Endothelial cell (in vitro differentiated cells): ENCODE results near the gene FAM222B. TPM values are rescaled to one million over a fixed set of nuclear protein-coding genes. Genes with fewer than 3 reads are reported as not detected.

ENCODE experiments used
- DNase-seq: peaks from one replicate; pipeline ENCODE4 v3.0.0; 2021; ENCODE audit warnings: low spot score
- H3K27ac Mint-ChIP-seq: one replicate; pipeline ENCODE4 v1.8.0; 2021; ENCODE audit warnings: mixed read lengths, inconsistent platforms; ENCODE audit not compliant: unreplicated experiment
- H3K27me3 Mint-ChIP-seq: one replicate; pipeline ENCODE4 v1.8.0; 2021; ENCODE audit warnings: mild to moderate bottlenecking, moderate library complexity, mixed read lengths, inconsistent platforms; ENCODE audit not compliant: unreplicated experiment
- H3K36me3 Mint-ChIP-seq: one replicate; pipeline ENCODE4 v1.8.0; 2021; ENCODE audit warnings: mild to moderate bottlenecking, low read depth, mixed read lengths, inconsistent platforms; ENCODE audit not compliant: unreplicated experiment
- H3K4me1 Mint-ChIP-seq: one replicate; pipeline ENCODE4 v1.8.0; 2021; ENCODE audit warnings: mild to moderate bottlenecking, mixed read lengths, inconsistent platforms; ENCODE audit not compliant: unreplicated experiment
- H3K4me3 Mint-ChIP-seq: one replicate; pipeline ENCODE4 v1.8.0; 2021; ENCODE audit warnings: mild to moderate bottlenecking, mixed read lengths, inconsistent platforms; ENCODE audit not compliant: unreplicated experiment
- H3K9me3 Mint-ChIP-seq: one replicate; pipeline ENCODE4 v1.8.0; 2021; ENCODE audit warnings: mixed read lengths, inconsistent platforms; ENCODE audit not compliant: unreplicated experiment
- CTCF ChIP-seq: fragments of 200-600 bp; sonication (generic); IDR thresholded peaks from one replicate; pipeline ENCODE4 v1.5.0; 2021; ENCODE audit warnings: antibody characterized with exemption; ENCODE audit not compliant: unreplicated experiment
- total RNA-seq: library from RNA; stranded (reverse); fragmentation: NEBNext Ultra II Directional; extraction: Animal tissue kit (Norgen Biotek cat#: 25700); gene quantifications from one replicate; pipeline ENCODE4 v1.2.1, GENCODE V29; 2021; ENCODE audit not compliant: unreplicated experiment

FAM222B gene
- total RNA-seq, 1 donor from 2014 or later: 69.9 TPM

GRCh38 chr17:28863953-28864352, 21.4 kb upstream of the FAM222B start:
- Mint-ChIP-seq H3K27ac (no peak overlapping the region), H3K27me3 (no peaks in the 10 kb centered on the region), H3K4me3 (peak overlapping the region; percentile 44), H3K36me3 (peaks cover 13% of the 10 kb centered on the region), H3K4me1 (peaks cover 20% of the 10 kb centered on the region), H3K9me3 (no peaks in the 10 kb centered on the region)
- DNase-seq: no peak
- TF ChIP-seq CTCF: no peak

- Mint-ChIP-seq H3K4me1 (peaks cover 29% of the 10 kb centered on the region), H3K27me3 (no peaks in the 10 kb centered on the region), H3K4me3 (peak overlapping the region; percentile 44), H3K9me3 (no peaks in the 10 kb centered on the region), H3K27ac (no peak overlapping the region), H3K36me3 (peaks cover 27% of the 10 kb centered on the region)
- no peak for DNase-seq
- no peak for TF ChIP-seq CTCF
These were observed 20.0 kb upstream of the FAM222B start for GRCh38 chr17:28862561-28862960.

GRCh38 chr17:28861393-28862203, 19.0 kb upstream of the FAM222B start:
- no peak for DNase-seq
- Mint-ChIP-seq H3K27ac (no peak overlapping the region), H3K4me3 (peak overlapping the region; percentile 48), H3K27me3 (no peaks in the 10 kb centered on the region), H3K9me3 (no peaks in the 10 kb centered on the region), H3K4me1 (peaks cover 29% of the 10 kb centered on the region), H3K36me3 (peaks cover 27% of the 10 kb centered on the region)
- no peak for TF ChIP-seq CTCF

GRCh38 chr17:28860363-28860808, 17.8 kb upstream of the FAM222B start:
- Mint-ChIP-seq H3K27me3 (no peaks in the 10 kb centered on the region), H3K36me3 (peaks cover 27% of the 10 kb centered on the region), H3K9me3 (no peaks in the 10 kb centered on the region), H3K4me1 (peaks cover 24% of the 10 kb centered on the region), H3K4me3 (no peak overlapping the region), H3K27ac (no peak overlapping the region)
- TF ChIP-seq CTCF: no peak
- no peak for DNase-seq

- Mint-ChIP-seq H3K36me3 (peaks cover 24% of the 10 kb centered on the region), H3K4me3 (peak overlapping the region; percentile 67), H3K27me3 (no peaks in the 10 kb centered on the region), H3K4me1 (peaks cover 23% of the 10 kb centered on the region), H3K9me3 (no peaks in the 10 kb centered on the region), H3K27ac (no peak overlapping the region)
- no peak for TF ChIP-seq CTCF
- no peak for DNase-seq
These were observed 16.3 kb upstream of the FAM222B start for GRCh38 chr17:28858801-28859355.
